Measurements from ENCODE around the gene TSPAN2. TPM values are rescaled to one million over a fixed set of nuclear protein-coding genes. Genes with fewer than 3 reads are reported as not detected.

TSPAN2 gene
- total and polyA plus RNA-seq, 2 experiments from 2014 or later: 11.2 to 11.8 TPM

DNA sequence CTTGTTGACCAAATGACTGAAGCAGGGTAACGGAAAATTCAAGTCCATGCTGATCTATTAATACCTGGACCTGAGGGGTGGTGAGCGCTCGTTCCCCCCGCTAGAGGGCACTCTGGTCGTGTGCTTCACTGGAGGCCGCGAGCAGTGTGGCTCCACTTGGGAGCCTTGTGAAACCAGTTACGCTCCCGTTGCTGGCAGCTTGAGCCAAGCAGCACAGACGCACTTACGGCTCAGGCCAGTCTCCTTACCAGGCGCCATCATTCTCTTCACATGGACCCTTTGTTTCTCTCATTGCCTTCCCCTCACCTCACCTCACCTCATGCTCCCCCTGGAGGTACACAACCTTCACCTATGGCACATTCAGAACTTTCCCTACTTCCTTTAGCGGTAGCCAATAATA lies 49.7 kb upstream of the TSPAN2 start:
- H3K9me2 ChIP-seq (ENCODE audit: insufficient read depth): no peaks in the 10 kb centered on the region

More for the DNA sequence above, 49.7 kb upstream of the TSPAN2 start:
- no peaks in the 10 kb centered on the region for H3F3A ChIP-seq (replicated peaks; ENCODE audit: low read depth)
- H3K4me3 ChIP-seq: no peak overlapping the region
- no peaks in the 10 kb centered on the region for H3K36me3 Mint-ChIP-seq (ENCODE audit: low read depth)
- no peaks in the 10 kb centered on the region for H3K4me1 Mint-ChIP-seq
- peak; percentile 100 for ATAC-seq
- peak overlapping the region; percentile 81; the same call in 1 of the 2 replicates for H2AFZ ChIP-seq
- DNase-seq (ENCODE audit: low spot score): peak; percentile 95
- H3K27me3 ChIP-seq (ENCODE audit: insufficient read depth): no peaks in the 10 kb centered on the region
- H4K20me1 ChIP-seq (replicated peaks; ENCODE audit: insufficient read depth): no peaks in the 10 kb centered on the region
- TF ChIP-seq, protein P1, sequence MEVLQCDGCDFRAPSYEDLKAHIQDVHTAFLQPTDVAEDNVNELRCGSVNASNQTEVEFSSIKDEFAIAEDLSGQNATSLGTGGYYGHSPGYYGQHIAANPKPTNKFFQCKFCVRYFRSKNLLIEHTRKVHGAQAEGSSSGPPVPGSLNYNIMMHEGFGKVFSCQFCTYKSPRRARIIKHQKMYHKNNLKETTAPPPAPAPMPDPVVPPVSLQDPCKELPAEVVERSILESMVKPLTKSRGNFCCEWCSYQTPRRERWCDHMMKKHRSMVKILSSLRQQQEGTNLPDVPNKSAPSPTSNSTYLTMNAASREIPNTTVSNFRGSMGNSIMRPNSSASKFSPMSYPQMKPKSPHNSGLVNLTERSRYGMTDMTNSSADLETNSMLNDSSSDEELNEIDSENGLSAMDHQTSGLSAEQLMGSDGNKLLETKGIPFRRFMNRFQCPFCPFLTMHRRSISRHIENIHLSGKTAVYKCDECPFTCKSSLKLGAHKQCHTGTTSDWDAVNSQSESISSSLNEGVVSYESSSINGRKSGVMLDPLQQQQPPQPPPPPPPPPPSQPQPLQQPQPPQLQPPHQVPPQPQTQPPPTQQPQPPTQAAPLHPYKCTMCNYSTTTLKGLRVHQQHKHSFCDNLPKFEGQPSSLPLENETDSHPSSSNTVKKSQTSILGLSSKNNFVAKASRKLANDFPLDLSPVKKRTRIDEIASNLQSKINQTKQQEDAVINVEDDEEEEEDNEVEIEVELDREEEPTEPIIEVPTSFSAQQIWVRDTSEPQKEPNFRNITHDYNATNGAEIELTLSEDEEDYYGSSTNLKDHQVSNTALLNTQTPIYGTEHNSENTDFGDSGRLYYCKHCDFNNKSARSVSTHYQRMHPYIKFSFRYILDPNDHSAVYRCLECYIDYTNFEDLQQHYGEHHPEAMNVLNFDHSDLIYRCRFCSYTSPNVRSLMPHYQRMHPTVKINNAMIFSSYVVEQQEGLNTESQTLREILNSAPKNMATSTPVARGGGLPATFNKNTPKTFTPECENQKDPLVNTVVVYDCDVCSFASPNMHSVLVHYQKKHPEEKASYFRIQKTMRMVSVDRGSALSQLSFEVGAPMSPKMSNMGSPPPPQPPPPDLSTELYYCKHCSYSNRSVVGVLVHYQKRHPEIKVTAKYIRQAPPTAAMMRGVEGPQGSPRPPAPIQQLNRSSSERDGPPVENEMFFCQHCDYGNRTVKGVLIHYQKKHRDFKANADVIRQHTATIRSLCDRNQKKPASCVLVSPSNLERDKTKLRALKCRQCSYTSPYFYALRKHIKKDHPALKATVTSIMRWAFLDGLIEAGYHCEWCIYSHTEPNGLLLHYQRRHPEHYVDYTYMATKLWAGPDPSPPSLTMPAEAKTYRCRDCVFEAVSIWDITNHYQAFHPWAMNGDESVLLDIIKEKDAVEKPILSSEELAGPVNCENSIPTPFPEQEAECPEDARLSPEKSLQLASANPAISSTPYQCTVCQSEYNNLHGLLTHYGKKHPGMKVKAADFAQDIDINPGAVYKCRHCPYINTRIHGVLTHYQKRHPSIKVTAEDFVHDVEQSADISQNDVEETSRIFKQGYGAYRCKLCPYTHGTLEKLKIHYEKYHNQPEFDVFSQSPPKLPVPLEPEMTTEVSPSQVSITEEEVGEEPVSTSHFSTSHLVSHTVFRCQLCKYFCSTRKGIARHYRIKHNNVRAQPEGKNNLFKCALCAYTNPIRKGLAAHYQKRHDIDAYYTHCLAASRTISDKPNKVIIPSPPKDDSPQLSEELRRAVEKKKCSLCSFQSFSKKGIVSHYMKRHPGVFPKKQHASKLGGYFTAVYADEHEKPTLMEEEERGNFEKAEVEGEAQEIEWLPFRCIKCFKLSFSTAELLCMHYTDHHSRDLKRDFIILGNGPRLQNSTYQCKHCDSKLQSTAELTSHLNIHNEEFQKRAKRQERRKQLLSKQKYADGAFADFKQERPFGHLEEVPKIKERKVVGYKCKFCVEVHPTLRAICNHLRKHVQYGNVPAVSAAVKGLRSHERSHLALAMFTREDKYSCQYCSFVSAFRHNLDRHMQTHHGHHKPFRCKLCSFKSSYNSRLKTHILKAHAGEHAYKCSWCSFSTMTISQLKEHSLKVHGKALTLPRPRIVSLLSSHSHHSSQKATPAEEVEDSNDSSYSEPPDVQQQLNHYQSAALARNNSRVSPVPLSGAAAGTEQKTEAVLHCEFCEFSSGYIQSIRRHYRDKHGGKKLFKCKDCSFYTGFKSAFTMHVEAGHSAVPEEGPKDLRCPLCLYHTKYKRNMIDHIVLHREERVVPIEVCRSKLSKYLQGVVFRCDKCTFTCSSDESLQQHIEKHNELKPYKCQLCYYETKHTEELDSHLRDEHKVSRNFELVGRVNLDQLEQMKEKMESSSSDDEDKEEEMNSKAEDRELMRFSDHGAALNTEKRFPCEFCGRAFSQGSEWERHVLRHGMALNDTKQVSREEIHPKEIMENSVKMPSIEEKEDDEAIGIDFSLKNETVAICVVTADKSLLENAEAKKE (CRISPR knock-in tag; IDR thresholded peaks at IDR 0.05): peak; percentile 46; the same call in 1 of the 2 replicates
- TF ChIP-seq, protein P2, sequence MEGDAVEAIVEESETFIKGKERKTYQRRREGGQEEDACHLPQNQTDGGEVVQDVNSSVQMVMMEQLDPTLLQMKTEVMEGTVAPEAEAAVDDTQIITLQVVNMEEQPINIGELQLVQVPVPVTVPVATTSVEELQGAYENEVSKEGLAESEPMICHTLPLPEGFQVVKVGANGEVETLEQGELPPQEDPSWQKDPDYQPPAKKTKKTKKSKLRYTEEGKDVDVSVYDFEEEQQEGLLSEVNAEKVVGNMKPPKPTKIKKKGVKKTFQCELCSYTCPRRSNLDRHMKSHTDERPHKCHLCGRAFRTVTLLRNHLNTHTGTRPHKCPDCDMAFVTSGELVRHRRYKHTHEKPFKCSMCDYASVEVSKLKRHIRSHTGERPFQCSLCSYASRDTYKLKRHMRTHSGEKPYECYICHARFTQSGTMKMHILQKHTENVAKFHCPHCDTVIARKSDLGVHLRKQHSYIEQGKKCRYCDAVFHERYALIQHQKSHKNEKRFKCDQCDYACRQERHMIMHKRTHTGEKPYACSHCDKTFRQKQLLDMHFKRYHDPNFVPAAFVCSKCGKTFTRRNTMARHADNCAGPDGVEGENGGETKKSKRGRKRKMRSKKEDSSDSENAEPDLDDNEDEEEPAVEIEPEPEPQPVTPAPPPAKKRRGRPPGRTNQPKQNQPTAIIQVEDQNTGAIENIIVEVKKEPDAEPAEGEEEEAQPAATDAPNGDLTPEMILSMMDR (conservative IDR thresholded peaks at IDR 0.05; ENCODE audit: low read depth in 2 of 2): peak; percentile 76 to 91
- no peak for TF ChIP-seq NANOG (IDR thresholded peaks at IDR 0.05; ENCODE audit: borderline replicate concordance)
- no peaks in the 10 kb centered on the region for H3K79me2 ChIP-seq (replicated peaks; ENCODE audit: insufficient read depth)
- H3K36me3 ChIP-seq (ENCODE audit: insufficient read depth): no peaks in the 10 kb centered on the region
- peaks cover 5% of the 10 kb centered on the region for H3K27me3 Mint-ChIP-seq (ENCODE audit: insufficient read depth, low read depth, poor library complexity)
- no peak overlapping the region for H3K4me3 Mint-ChIP-seq
- H3K27ac ChIP-seq (ENCODE audit: low read depth): no peak overlapping the region
- no peaks in the 10 kb centered on the region for H3K9me3 Mint-ChIP-seq
- H3K4me1 ChIP-seq (ENCODE audit: insufficient read depth): no peaks in the 10 kb centered on the region
- H3K4me2 ChIP-seq: no peak overlapping the region
- H3K27ac Mint-ChIP-seq: no peak overlapping the region

Measured in GM23338 (cell line).